IPS-20b (cell line): ENCODE data around the gene ZCWPW1.
"Not testable (repeated sequence)": the region's sequence is repeated elsewhere in the genome, so short reads cannot be mapped to it uniquely, and the experiment has no call there.

Experiments
- H3K27ac ChIP-seq: one replicate; pipeline ENCODE4 v1.5.1; 2013; ENCODE audit warnings: low read length
- H3K27me3 ChIP-seq: 2 replicates; pipeline ENCODE4 v1.6.1; 2013; ENCODE audit warnings: mild to moderate bottlenecking, low read length, inconsistent platforms; ENCODE audit not compliant: insufficient read depth
- H3K36me3 ChIP-seq: 2 replicates; pipeline ENCODE4 v1.6.1; 2013; ENCODE audit warnings: low read depth, mild to moderate bottlenecking, inconsistent platforms, low read length, moderate library complexity; ENCODE audit not compliant: insufficient read depth
- H3K4me1 ChIP-seq: 2 replicates; pipeline ENCODE4 v1.6.1; 2013; ENCODE audit warnings: mild to moderate bottlenecking, control low read depth, inconsistent platforms, low read length, moderate library complexity; ENCODE audit not compliant: insufficient read depth
- H3K4me3 ChIP-seq: 2 replicates; pipeline ENCODE4 v1.5.1; 2013; ENCODE audit warnings: mild to moderate bottlenecking, low read length, inconsistent platforms
- H3K9ac ChIP-seq: 2 replicates; pipeline ENCODE4 v1.6.1; 2013; ENCODE audit warnings: low read depth, mild to moderate bottlenecking, inconsistent platforms, low read length, moderate library complexity
- H3K9me3 ChIP-seq: 2 replicates; pipeline ENCODE4 v1.6.1; 2013; ENCODE audit warnings: mild to moderate bottlenecking, low read depth, low read length, inconsistent platforms; ENCODE audit not compliant: insufficient read depth

The ZCWPW1 gene

GRCh38 chr7:100366411-100367250 lies 61.9 kb downstream of the ZCWPW1 start:
- Histone ChIP-seq H3K9ac (no peak overlapping the region), H3K36me3 (peaks cover 32% of the 10 kb centered on the region), H3K4me1 (peaks cover 12% of the 10 kb centered on the region; the same call in 1 of the 2 replicates), H3K27me3 (no peaks in the 10 kb centered on the region), H3K4me3 (no peak overlapping the region), H3K27ac (no peak overlapping the region), H3K9me3 (no peaks in the 10 kb centered on the region)

GRCh38 chr7:100365998-100366367 lies 62.5 kb downstream of the ZCWPW1 start:
- H3K4me3 ChIP-seq, H3K27ac ChIP-seq: not testable (repeated sequence)

GRCh38 chr7:100364480-100364879 lies 64.0 kb downstream of the ZCWPW1 start:
- Histone ChIP-seq H3K4me1 (no peaks in the 10 kb centered on the region), H3K36me3 (peaks cover 53% of the 10 kb centered on the region), H3K9ac (no peak overlapping the region)

More at GRCh38 chr7:100365998-100366367, 62.5 kb downstream of the ZCWPW1 start:
- H3K4me1 ChIP-seq, H3K9me3 ChIP-seq, H3K9ac ChIP-seq, H3K27me3 ChIP-seq: not testable (repeated sequence)
- peaks cover 39% of the 10 kb centered on the region for H3K36me3 ChIP-seq

GRCh38 chr7:100363797-100364196 lies 64.7 kb downstream of the ZCWPW1 start:
- peaks cover 60% of the 10 kb centered on the region for H3K36me3 ChIP-seq
- not testable (repeated sequence) for H3K27ac ChIP-seq, H3K27me3 ChIP-seq, H3K4me1 ChIP-seq, H3K4me3 ChIP-seq, H3K9ac ChIP-seq, H3K9me3 ChIP-seq

More at GRCh38 chr7:100364480-100364879, 64.0 kb downstream of the ZCWPW1 start:
- Histone ChIP-seq H3K27ac (no peak overlapping the region), H3K4me3 (no peak overlapping the region), H3K9me3 (no peaks in the 10 kb centered on the region), H3K27me3 (no peaks in the 10 kb centered on the region)

- peaks cover 67% of the 10 kb centered on the region for H3K36me3 ChIP-seq
- no peak overlapping the region for H3K27ac ChIP-seq
- H3K9ac ChIP-seq = no peak overlapping the region
- H3K4me3 ChIP-seq = no peak overlapping the region
- no peaks in the 10 kb centered on the region for H3K4me1 ChIP-seq
- H3K27me3 ChIP-seq = no peaks in the 10 kb centered on the region
- H3K9me3 ChIP-seq = no peaks in the 10 kb centered on the region
Measured at GRCh38 chr7:100363098-100363497, 65.4 kb downstream of the ZCWPW1 start.

- Histone ChIP-seq H3K4me1 (no peaks in the 10 kb centered on the region), H3K27me3 (no peaks in the 10 kb centered on the region), H3K27ac (no peak overlapping the region), H3K9me3 (no peaks in the 10 kb centered on the region), H3K9ac (no peak overlapping the region), H3K4me3 (no peak overlapping the region), H3K36me3 (peaks cover 81% of the 10 kb centered on the region)
Measured at GRCh38 chr7:100360135-100360854, 68.2 kb downstream of the ZCWPW1 start.

- Histone ChIP-seq H3K9me3 (no peaks in the 10 kb centered on the region), H3K9ac (no peak overlapping the region), H3K27me3 (no peaks in the 10 kb centered on the region), H3K4me3 (no peak overlapping the region), H3K4me1 (no peaks in the 10 kb centered on the region), H3K27ac (no peak overlapping the region), H3K36me3 (peaks cover 91% of the 10 kb centered on the region)
Measured at GRCh38 chr7:100358857-100359212, 69.7 kb downstream of the ZCWPW1 start.

- H3K9ac ChIP-seq = no peak within 1 kb of the TSS
- no peak within 1 kb of the TSS for H3K4me3 ChIP-seq
- H3K9me3 ChIP-seq = no peaks in the 10 kb centered on the region
- H3K27me3 ChIP-seq = no peaks in the 10 kb centered on the region
- peaks cover 93% of the 10 kb centered on the region for H3K36me3 ChIP-seq
- H3K4me1 ChIP-seq = no peaks in the 10 kb centered on the region
- H3K27ac ChIP-seq = no peak within 1 kb of the TSS
Measured at GRCh38 chr7:100358027-100358856, 70.3 kb downstream of the ZCWPW1 start, which contains the start of gene PILRB. TSS of gene PILRB (plus strand) at chr7:100358117. CDS start at chr7:100358303, 186 bp downstream.

- Histone ChIP-seq H3K4me3 (no peak overlapping the region), H3K27me3 (no peaks in the 10 kb centered on the region), H3K9me3 (no peaks in the 10 kb centered on the region), H3K27ac (no peak overlapping the region), H3K9ac (no peak overlapping the region), H3K4me1 (no peaks in the 10 kb centered on the region), H3K36me3 (peaks cover 90% of the 10 kb centered on the region)
Measured at GRCh38 chr7:100357131-100357561, 71.4 kb downstream of the ZCWPW1 start.

GRCh38 chr7:100356416-100357068 lies 72.0 kb downstream of the ZCWPW1 start:
- Histone ChIP-seq H3K36me3 (peaks cover 88% of the 10 kb centered on the region), H3K9ac (no peak overlapping the region), H3K27me3 (no peaks in the 10 kb centered on the region), H3K4me1 (no peaks in the 10 kb centered on the region), H3K4me3 (no peak overlapping the region), H3K9me3 (no peaks in the 10 kb centered on the region), H3K27ac (no peak overlapping the region)

GRCh38 chr7:100353685-100354330 lies 74.7 kb downstream of the ZCWPW1 start:
- Histone ChIP-seq H3K9me3 (no peaks in the 10 kb centered on the region), H3K4me1 (no peaks in the 10 kb centered on the region), H3K4me3 (no peak overlapping the region), H3K9ac (no peak overlapping the region), H3K36me3 (peaks cover 88% of the 10 kb centered on the region), H3K27me3 (no peaks in the 10 kb centered on the region), H3K27ac (no peak overlapping the region)
